Inflammatory macrophage treated with lipopolysaccharide for 1 hour (primary cell): ENCODE data around the gene SMAD7.
A peak's percentile ranks its signal among the peaks of the same experiment; 100 is the strongest.

Source experiments
- DNase-seq, 2 donors: peaks; one replicate each; pipeline ENCODE4 v3.0.0-alpha.2; 2020 to 2022

Gene SMAD7

GRCh38 chr18:48950536-48951447 is at the start of gene SMAD7:
Gene SMAD7 (minus strand): TSS chr18:48950965. CDS start chr18:48950424, 541 bp downstream.
- no peak for DNase-seq

- DNase-seq: no peak
Observed at GRCh38 chr18:48999569-48999968, 48.8 kb upstream of the SMAD7 start.

GRCh38 chr18:48997985-48998831 is 47.4 kb upstream of the SMAD7 start:
- peak; percentile 93 to 97 for DNase-seq

- no peak for DNase-seq
Observed at GRCh38 chr18:48997681-48997984, 46.9 kb upstream of the SMAD7 start.

GRCh38 chr18:48996901-48997463 is 46.2 kb upstream of the SMAD7 start:
- DNase-seq: no peak

- DNase-seq: no peak
Observed at GRCh38 chr18:48996041-48996440, 45.3 kb upstream of the SMAD7 start.

- no peak for DNase-seq
Observed at GRCh38 chr18:48994926-48995835, 44.4 kb upstream of the SMAD7 start.

- peak; percentile 58 to 63 for DNase-seq
Observed at GRCh38 chr18:48994044-48994651, 43.4 kb upstream of the SMAD7 start.

- no peak for DNase-seq
Observed at GRCh38 chr18:48993586-48993985, 42.8 kb upstream of the SMAD7 start.

- DNase-seq: peak; percentile 89 to 93
Observed at GRCh38 chr18:48992791-48993555, 42.2 kb upstream of the SMAD7 start.

- DNase-seq: peak; percentile 43 to 44
Observed at GRCh38 chr18:48992133-48992532, 41.4 kb upstream of the SMAD7 start.

GRCh38 chr18:48991676-48992075 is 40.9 kb upstream of the SMAD7 start:
- no peak for DNase-seq

GRCh38 chr18:48991319-48991660 is 40.5 kb upstream of the SMAD7 start:
- no peak for DNase-seq

- DNase-seq: peak; percentile 71 to 87
Observed at GRCh38 chr18:48990481-48991318, 39.9 kb upstream of the SMAD7 start.

GRCh38 chr18:48989304-48990303 is 38.8 kb upstream of the SMAD7 start:
- DNase-seq: no peak

- DNase-seq: no peak
Observed at GRCh38 chr18:48988508-48989303, 37.9 kb upstream of the SMAD7 start.

- DNase-seq: no peak
Observed at GRCh38 chr18:48987821-48988220, 37.1 kb upstream of the SMAD7 start.
